Measurements from ENCODE around the gene STXBP1. TPM values are rescaled to one million over a fixed set of nuclear protein-coding genes. Genes with fewer than 3 reads are reported as not detected.

Gene STXBP1
- total and polyA plus RNA-seq, 2 of the 8 experiments (the other 6 are each of a cell fraction or from before 2014, with no cell fraction given), result 11.5 to 60.9 TPM

DNA sequence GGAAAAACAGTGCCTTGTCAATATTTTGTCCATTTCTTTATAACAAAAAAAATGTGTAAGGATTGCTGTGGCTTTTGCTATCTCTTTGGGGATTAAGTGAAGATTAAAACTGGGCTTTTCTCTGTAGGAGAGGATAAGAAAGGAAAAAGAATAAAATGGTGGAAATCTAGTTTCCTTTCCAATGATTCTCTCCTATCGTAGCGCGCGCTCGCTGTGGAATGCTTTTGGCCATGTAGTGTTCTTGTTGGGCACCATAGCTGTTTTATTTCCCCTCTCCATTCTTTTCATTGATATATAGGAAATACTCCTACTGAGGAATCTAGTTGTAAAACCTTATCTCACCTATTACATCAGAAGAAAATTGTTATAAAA lies 1.5 kb downstream of the STXBP1 start (continued):
- TF ChIP-seq PHF8 (conservative IDR thresholded peaks at IDR 0.05; ENCODE audit: low read depth, low read length), result no peak
- no peak for TF ChIP-seq JUND (IDR thresholded peaks at IDR 0.05; ENCODE audit: low read length)
- no peak for TF ChIP-seq SIRT6 (IDR thresholded peaks at IDR 0.05; ENCODE audit: low read length)
- no peak for TF ChIP-seq SAP30 (IDR thresholded peaks at IDR 0.05; ENCODE audit: insufficient read depth, insufficient replicate concordance, low read length)
- no peak for TF ChIP-seq HDAC2 (IDR thresholded peaks at IDR 0.05; ENCODE audit: borderline replicate concordance in 1 of 2, low read depth in 2 of 2, low read length in 2 of 2)
- no peak for TF ChIP-seq EP300 (IDR thresholded peaks at IDR 0.05; ENCODE audit: borderline replicate concordance in 1 of 2, low read depth in 2 of 2, low read length in 2 of 2)
- no peak for TF ChIP-seq JUN (IDR thresholded peaks at IDR 0.05; ENCODE audit: low read depth, low read length)
- TF ChIP-seq POLR2AphosphoS5 (IDR thresholded peaks at IDR 0.05; ENCODE audit: low read depth, low read length), result no peak
- TF ChIP-seq HDAC6 (IDR thresholded peaks at IDR 0.05; ENCODE audit: low read depth, low read length), result no peak
- no peak for TF ChIP-seq KDM5A (IDR thresholded peaks at IDR 0.05; ENCODE audit: low read length)
